ENCODE measurements around the gene OLIG1.

GRCh38 chr21:33089395-33090119, 19.6 kb downstream of the OLIG1 start:
- TF ChIP-seq, protein P1, sequence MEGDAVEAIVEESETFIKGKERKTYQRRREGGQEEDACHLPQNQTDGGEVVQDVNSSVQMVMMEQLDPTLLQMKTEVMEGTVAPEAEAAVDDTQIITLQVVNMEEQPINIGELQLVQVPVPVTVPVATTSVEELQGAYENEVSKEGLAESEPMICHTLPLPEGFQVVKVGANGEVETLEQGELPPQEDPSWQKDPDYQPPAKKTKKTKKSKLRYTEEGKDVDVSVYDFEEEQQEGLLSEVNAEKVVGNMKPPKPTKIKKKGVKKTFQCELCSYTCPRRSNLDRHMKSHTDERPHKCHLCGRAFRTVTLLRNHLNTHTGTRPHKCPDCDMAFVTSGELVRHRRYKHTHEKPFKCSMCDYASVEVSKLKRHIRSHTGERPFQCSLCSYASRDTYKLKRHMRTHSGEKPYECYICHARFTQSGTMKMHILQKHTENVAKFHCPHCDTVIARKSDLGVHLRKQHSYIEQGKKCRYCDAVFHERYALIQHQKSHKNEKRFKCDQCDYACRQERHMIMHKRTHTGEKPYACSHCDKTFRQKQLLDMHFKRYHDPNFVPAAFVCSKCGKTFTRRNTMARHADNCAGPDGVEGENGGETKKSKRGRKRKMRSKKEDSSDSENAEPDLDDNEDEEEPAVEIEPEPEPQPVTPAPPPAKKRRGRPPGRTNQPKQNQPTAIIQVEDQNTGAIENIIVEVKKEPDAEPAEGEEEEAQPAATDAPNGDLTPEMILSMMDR (IDR thresholded peaks at IDR 0.05; ENCODE audit: low read depth, low read length, poor library complexity, severe bottlenecking): no peak
- no peak for TF ChIP-seq EZH2phosphoT487 (IDR thresholded peaks at IDR 0.05; ENCODE audit: borderline replicate concordance, low read length)

Data from DOHH2 (cell line).